IMR-90 (cell line): ENCODE data around the gene ZNF560.

Experiments used
- CEBPB ChIP-seq: IDR thresholded peaks from 2 replicates; pipeline ENCODE4 v1.6.1; 2012; ENCODE audit warnings: low read depth, low read length, improper control_type of control experiment
- MAFK ChIP-seq: IDR thresholded peaks from 2 replicates; pipeline ENCODE4 v1.6.1; 2012; ENCODE audit warnings: low read depth, low read length, improper control_type of control experiment
- MXI1 ChIP-seq: IDR thresholded peaks from 2 replicates; pipeline ENCODE4 v1.6.1; 2012; ENCODE audit warnings: low read depth, mild to moderate bottlenecking, low read length, moderate library complexity, borderline replicate concordance
- POLR2A ChIP-seq: IDR thresholded peaks from 2 replicates; pipeline ENCODE4 v1.6.1; 2012; ENCODE audit warnings: mild to moderate bottlenecking, low read depth, low read length
- RCOR1 ChIP-seq: IDR thresholded peaks from 2 replicates; pipeline ENCODE4 v1.6.1; 2012; ENCODE audit warnings: mild to moderate bottlenecking, low read length, improper control_type of control experiment; ENCODE audit not compliant: insufficient replicate concordance
- TF ChIP-seq, protein P1 (sequence below): conservative IDR thresholded peaks from 2 replicates; pipeline ENCODE4 v1.5.1; 2012; ENCODE audit warnings: mild to moderate bottlenecking, low read depth, low read length, improper control_type of control experiment
- TF ChIP-seq, protein P2 (sequence below): fragments of 150-350 bp; IDR thresholded peaks from 2 replicates; pipeline ENCODE4 v1.6.1; 2016; ENCODE audit warnings: low read depth, mild to moderate bottlenecking, low read length, moderate library complexity, borderline replicate concordance

DNA sequence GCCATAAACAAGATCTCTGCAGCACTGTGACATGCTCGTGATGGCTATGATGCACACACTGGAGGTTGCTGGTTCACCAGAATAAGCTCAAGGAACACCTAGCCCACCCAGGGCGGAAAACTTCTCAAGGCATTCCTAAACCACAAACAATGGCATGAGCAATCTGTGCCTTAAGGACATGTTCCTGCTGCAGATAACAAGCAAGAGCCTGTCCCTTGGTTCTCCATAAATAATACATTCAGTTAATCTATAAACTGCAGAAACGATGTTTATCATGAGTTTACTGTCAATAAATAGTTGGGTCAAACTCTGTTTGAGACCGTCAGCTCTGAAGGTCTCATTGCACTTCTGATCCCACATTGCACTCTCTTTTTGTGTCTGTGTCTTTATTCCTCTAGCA is 44.5 kb downstream of the ZNF560 start:
- no peak for TF ChIP-seq POLR2A
- TF ChIP-seq, protein P1, sequence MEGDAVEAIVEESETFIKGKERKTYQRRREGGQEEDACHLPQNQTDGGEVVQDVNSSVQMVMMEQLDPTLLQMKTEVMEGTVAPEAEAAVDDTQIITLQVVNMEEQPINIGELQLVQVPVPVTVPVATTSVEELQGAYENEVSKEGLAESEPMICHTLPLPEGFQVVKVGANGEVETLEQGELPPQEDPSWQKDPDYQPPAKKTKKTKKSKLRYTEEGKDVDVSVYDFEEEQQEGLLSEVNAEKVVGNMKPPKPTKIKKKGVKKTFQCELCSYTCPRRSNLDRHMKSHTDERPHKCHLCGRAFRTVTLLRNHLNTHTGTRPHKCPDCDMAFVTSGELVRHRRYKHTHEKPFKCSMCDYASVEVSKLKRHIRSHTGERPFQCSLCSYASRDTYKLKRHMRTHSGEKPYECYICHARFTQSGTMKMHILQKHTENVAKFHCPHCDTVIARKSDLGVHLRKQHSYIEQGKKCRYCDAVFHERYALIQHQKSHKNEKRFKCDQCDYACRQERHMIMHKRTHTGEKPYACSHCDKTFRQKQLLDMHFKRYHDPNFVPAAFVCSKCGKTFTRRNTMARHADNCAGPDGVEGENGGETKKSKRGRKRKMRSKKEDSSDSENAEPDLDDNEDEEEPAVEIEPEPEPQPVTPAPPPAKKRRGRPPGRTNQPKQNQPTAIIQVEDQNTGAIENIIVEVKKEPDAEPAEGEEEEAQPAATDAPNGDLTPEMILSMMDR, result no peak
- TF ChIP-seq, protein P2, sequence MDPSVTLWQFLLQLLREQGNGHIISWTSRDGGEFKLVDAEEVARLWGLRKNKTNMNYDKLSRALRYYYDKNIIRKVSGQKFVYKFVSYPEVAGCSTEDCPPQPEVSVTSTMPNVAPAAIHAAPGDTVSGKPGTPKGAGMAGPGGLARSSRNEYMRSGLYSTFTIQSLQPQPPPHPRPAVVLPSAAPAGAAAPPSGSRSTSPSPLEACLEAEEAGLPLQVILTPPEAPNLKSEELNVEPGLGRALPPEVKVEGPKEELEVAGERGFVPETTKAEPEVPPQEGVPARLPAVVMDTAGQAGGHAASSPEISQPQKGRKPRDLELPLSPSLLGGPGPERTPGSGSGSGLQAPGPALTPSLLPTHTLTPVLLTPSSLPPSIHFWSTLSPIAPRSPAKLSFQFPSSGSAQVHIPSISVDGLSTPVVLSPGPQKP, result no peak
- TF ChIP-seq CEBPB, result no peak
- no peak for TF ChIP-seq RCOR1
- TF ChIP-seq MXI1, result no peak
- no peak for TF ChIP-seq MAFK
